GM23338 (cell line): Measurements from ENCODE around the gene TTC33. TPM values are rescaled to one million over a fixed set of nuclear protein-coding genes. Genes with fewer than 3 reads are reported as not detected.

Experiments
- ATAC-seq: fragments of 200-7000 bp; cut with Tn5 transposase; 3 replicates; pipeline ENCODE4 v1.9.1; 2020
- DNase-seq: peaks from one replicate; pipeline ENCODE4 v3.0.0-alpha.2; 2015; ENCODE audit warnings: low spot score
- H2AFZ ChIP-seq: fragments of 200-600 bp; sonication (generic); 2 replicates; pipeline ENCODE4 v1.8.0; 2016; ENCODE audit warnings: antibody characterized with exemption, mild to moderate bottlenecking, moderate library complexity
- H3F3A ChIP-seq: fragments of 200-600 bp; sonication (generic); replicated peaks from 2 replicates; pipeline ENCODE4 v1.8.0; 2017; ENCODE audit warnings: antibody characterized with exemption, mixed run types, low read depth
- H3K27ac ChIP-seq: fragments of 200-600 bp; sonication (generic); 2 replicates; pipeline ENCODE4 v1.6.1; 2016; ENCODE audit warnings: low read depth
- H3K27me3 ChIP-seq: fragments of 200-600 bp; sonication (generic); 2 replicates; pipeline ENCODE4 v1.8.0; 2016; ENCODE audit warnings: mild to moderate bottlenecking, mixed run types, moderate library complexity; ENCODE audit not compliant: insufficient read depth
- H3K36me3 ChIP-seq: fragments of 200-600 bp; sonication (generic); 2 replicates; pipeline ENCODE4 v1.8.0; 2016; ENCODE audit warnings: mild to moderate bottlenecking; ENCODE audit not compliant: insufficient read depth
- H3K4me1 ChIP-seq: fragments of 200-600 bp; sonication (generic); 2 replicates; pipeline ENCODE4 v1.8.0; 2016; ENCODE audit warnings: mild to moderate bottlenecking, moderate library complexity; ENCODE audit not compliant: insufficient read depth
- H3K4me2 ChIP-seq: fragments of 200-600 bp; sonication (generic); 2 replicates; pipeline ENCODE4 v1.7.1; 2017; ENCODE audit warnings: mixed run types
- H3K4me3 ChIP-seq: fragments of 200-600 bp; sonication (generic); 2 replicates; pipeline ENCODE4 v1.6.1; 2016; ENCODE audit warnings: mixed run types
- H3K79me2 ChIP-seq: fragments of 200-600 bp; sonication (generic); replicated peaks from 2 replicates; pipeline ENCODE4 v1.8.0; 2017; ENCODE audit warnings: mild to moderate bottlenecking; ENCODE audit not compliant: insufficient read depth
- H3K9me2 ChIP-seq: fragments of 200-600 bp; sonication (generic); 2 replicates; pipeline ENCODE4 v1.8.0; 2017; ENCODE audit not compliant: insufficient read depth
- H4K20me1 ChIP-seq: fragments of 200-600 bp; sonication (generic); replicated peaks from 2 replicates; pipeline ENCODE4 v1.8.0; 2017; ENCODE audit warnings: mild to moderate bottlenecking; ENCODE audit not compliant: insufficient read depth
- H3K27ac Mint-ChIP-seq: 2 replicates; pipeline ENCODE4 v1.8.0; 2020; ENCODE audit warnings: inconsistent platforms, mild to moderate bottlenecking, moderate library complexity, mixed read lengths
- H3K27me3 Mint-ChIP-seq: 3 replicates; pipeline ENCODE4 v1.8.0; 2022; ENCODE audit warnings: low read depth, mild to moderate bottlenecking, moderate library complexity, mixed read lengths, inconsistent platforms; ENCODE audit not compliant: insufficient read depth, poor library complexity
- H3K36me3 Mint-ChIP-seq: 3 replicates; pipeline ENCODE4 v1.8.0; 2021; ENCODE audit warnings: low read depth, mild to moderate bottlenecking, inconsistent platforms, moderate library complexity, mixed read lengths
- H3K4me1 Mint-ChIP-seq: 3 replicates; pipeline ENCODE4 v1.8.0; 2020; ENCODE audit warnings: mild to moderate bottlenecking, inconsistent platforms, mixed read lengths
- H3K4me3 Mint-ChIP-seq: 3 replicates; pipeline ENCODE4 v1.8.0; 2021; ENCODE audit warnings: moderate library complexity, mild to moderate bottlenecking, inconsistent platforms, mixed read lengths
- H3K9me3 Mint-ChIP-seq: 3 replicates; pipeline ENCODE4 v1.8.0; 2020; ENCODE audit warnings: moderate library complexity, mild to moderate bottlenecking, inconsistent platforms, mixed read lengths
- CREB1 ChIP-seq: fragments of 250-450 bp; sonication (Bioruptor Pico); IDR thresholded peaks from 2 replicates; pipeline ENCODE4 v1.5.0; 2020; ENCODE audit warnings: low read depth, mild to moderate bottlenecking, moderate library complexity
- EZH2 ChIP-seq: fragments of 200-600 bp; sonication (generic); IDR thresholded peaks from one replicate; pipeline ENCODE4 v1.8.0; 2017; ENCODE audit warnings: antibody characterized with exemption, mild to moderate bottlenecking, low read depth; ENCODE audit not compliant: unreplicated experiment
- EZH2phosphoT487 ChIP-seq: fragments of 200-600 bp; sonication (generic); IDR thresholded peaks from one replicate; pipeline ENCODE4 v1.8.1; 2018; ENCODE audit warnings: antibody characterized with exemption; ENCODE audit not compliant: unreplicated experiment
- JUNB ChIP-seq: IDR thresholded peaks from one replicate; pipeline ENCODE4 v1.6.1; 2016; ENCODE audit warnings: antibody characterized with exemption; ENCODE audit not compliant: unreplicated experiment
- NANOG ChIP-seq: IDR thresholded peaks from 2 replicates; pipeline ENCODE4 v1.6.1; 2016; ENCODE audit warnings: antibody characterized with exemption, borderline replicate concordance
- POLR2AphosphoS5 ChIP-seq: IDR thresholded peaks from 2 replicates; pipeline ENCODE4 v1.6.1; 2016; ENCODE audit warnings: antibody characterized with exemption, low read depth
- STAT1 ChIP-seq: IDR thresholded peaks from one replicate; pipeline ENCODE4 v1.6.1; 2016; ENCODE audit warnings: antibody characterized with exemption; ENCODE audit not compliant: unreplicated experiment
- ZNF114 ChIP-seq: fragments of 250-450 bp; sonication (Bioruptor Pico); IDR thresholded peaks from 2 replicates; pipeline ENCODE4 v1.5.0; 2020; ENCODE audit warnings: mild to moderate bottlenecking, moderate library complexity
- ZNF331 ChIP-seq: fragments of 250-450 bp; sonication (Bioruptor Pico); IDR thresholded peaks from 2 replicates; pipeline ENCODE4 v1.5.0; 2020; ENCODE audit warnings: low read depth, mild to moderate bottlenecking, moderate library complexity
- polyA plus RNA-seq: library from polyadenylated mRNA; unstranded; fragments of >200 nt; fragmentation: Nextera tagmentation; extraction: Ambion mirVana; gene quantifications from 2 replicates; pipeline ENCODE4 v1.2.1, GENCODE V29; 2016
- total RNA-seq: library from RNA; depleted of rRNA; stranded (reverse); fragments of >200 nt; shearing (Covaris generic); gene quantifications from 2 replicates; pipeline ENCODE4 v1.2.3, GENCODE V29; 2014
- TF ChIP-seq, protein P1 (sequence below): IDR thresholded peaks from 2 replicates; pipeline ENCODE4 v1.6.1; 2016; ENCODE audit warnings: antibody characterized with exemption
- TF ChIP-seq, protein P2 (sequence below), 2 experiments: fragments of 200-600 bp in 1 of 2; sonication (generic) in 1 of 2; conservative IDR thresholded peaks; 2 replicates each; pipeline versions ENCODE4 v1.5.1 to v1.6.1; 2016 to 2017; ENCODE audit warnings: antibody characterized with exemption in 2 of 2, low read depth in 2 of 2, mild to moderate bottlenecking in 2 of 2, moderate library complexity in 1 of 2
- TF ChIP-seq, protein P3 (sequence below): IDR thresholded peaks from one replicate; pipeline ENCODE4 v1.6.1; 2018; ENCODE audit warnings: antibody characterized with exemption; ENCODE audit not compliant: unreplicated experiment
- TF ChIP-seq, protein P4 (sequence below): fragments of 250-450 bp; sonication (Bioruptor Pico); IDR thresholded peaks from 2 replicates; pipeline ENCODE4 v1.5.0; 2020; ENCODE audit warnings: mild to moderate bottlenecking, moderate library complexity

TTC33 gene
- total and polyA plus RNA-seq, 2 experiments from 2014 or later, result 4.1 to 11.5 TPM

DNA sequence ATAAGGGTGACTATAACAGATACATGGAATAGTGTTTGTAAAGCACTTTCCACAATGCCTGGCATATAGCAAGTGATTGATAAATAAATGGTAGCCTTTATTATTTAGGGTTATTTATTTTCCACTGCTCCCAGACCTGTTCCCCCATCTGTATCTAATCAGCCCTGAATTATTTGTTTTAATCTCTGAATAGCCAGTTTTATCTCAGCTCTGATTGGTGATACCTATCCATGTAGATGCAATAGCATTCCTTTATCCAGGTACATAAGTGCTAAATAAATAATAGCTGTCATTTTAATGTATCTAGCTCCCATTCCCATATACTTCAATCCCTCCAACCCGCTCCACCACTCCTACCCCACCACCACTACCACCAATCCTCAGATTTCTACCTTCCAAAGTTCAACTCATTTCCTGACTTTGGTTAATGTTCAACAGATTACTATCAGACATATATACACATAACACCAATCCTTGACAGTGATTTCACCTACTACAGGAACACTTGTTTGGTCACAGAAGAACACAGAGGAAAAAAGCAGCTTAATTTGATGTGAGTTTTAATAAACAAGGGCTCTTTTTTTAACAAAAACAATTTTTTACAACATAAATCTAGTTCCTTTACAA lies 28.4 kb upstream of the TTC33 start:
- Mint-ChIP-seq H3K27ac (no peak overlapping the region), H3K27me3 (no peaks in the 10 kb centered on the region), H3K9me3 (peaks cover 7% of the 10 kb centered on the region; the same call in 2 of the 3 replicates), H3K4me1 (no peaks in the 10 kb centered on the region; the same call in 1 of the 3 replicates), H3K4me3 (no peak overlapping the region), H3K36me3 (peaks cover 21% of the 10 kb centered on the region)
- Histone ChIP-seq H3K4me1 (no peaks in the 10 kb centered on the region), H3K36me3 (no peaks in the 10 kb centered on the region; the same call in 1 of the 2 replicates), H3K4me2 (no peak overlapping the region), H3F3A (no peaks in the 10 kb centered on the region), H3K79me2 (peaks cover 100% of the 10 kb centered on the region), H3K27ac (no peak overlapping the region), H3K27me3 (no peaks in the 10 kb centered on the region), H4K20me1 (peaks cover 34% of the 10 kb centered on the region), H2AFZ (no peak overlapping the region), H3K9me2 (no peaks in the 10 kb centered on the region), H3K4me3 (no peak overlapping the region)
- no peak for TF ChIP-seq ZNF114 (CRISPR knock-in tag)
- TF ChIP-seq NANOG, result no peak
- TF ChIP-seq, protein P1, sequence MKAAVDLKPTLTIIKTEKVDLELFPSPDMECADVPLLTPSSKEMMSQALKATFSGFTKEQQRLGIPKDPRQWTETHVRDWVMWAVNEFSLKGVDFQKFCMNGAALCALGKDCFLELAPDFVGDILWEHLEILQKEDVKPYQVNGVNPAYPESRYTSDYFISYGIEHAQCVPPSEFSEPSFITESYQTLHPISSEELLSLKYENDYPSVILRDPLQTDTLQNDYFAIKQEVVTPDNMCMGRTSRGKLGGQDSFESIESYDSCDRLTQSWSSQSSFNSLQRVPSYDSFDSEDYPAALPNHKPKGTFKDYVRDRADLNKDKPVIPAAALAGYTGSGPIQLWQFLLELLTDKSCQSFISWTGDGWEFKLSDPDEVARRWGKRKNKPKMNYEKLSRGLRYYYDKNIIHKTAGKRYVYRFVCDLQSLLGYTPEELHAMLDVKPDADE, result no peak
- TF ChIP-seq EZH2, result no peak
- TF ChIP-seq JUNB, result no peak
- TF ChIP-seq ZNF331, result no peak
- TF ChIP-seq CREB1, result no peak
- TF ChIP-seq, protein P2, sequence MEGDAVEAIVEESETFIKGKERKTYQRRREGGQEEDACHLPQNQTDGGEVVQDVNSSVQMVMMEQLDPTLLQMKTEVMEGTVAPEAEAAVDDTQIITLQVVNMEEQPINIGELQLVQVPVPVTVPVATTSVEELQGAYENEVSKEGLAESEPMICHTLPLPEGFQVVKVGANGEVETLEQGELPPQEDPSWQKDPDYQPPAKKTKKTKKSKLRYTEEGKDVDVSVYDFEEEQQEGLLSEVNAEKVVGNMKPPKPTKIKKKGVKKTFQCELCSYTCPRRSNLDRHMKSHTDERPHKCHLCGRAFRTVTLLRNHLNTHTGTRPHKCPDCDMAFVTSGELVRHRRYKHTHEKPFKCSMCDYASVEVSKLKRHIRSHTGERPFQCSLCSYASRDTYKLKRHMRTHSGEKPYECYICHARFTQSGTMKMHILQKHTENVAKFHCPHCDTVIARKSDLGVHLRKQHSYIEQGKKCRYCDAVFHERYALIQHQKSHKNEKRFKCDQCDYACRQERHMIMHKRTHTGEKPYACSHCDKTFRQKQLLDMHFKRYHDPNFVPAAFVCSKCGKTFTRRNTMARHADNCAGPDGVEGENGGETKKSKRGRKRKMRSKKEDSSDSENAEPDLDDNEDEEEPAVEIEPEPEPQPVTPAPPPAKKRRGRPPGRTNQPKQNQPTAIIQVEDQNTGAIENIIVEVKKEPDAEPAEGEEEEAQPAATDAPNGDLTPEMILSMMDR (conservative IDR thresholded peaks at IDR 0.05; ENCODE audit: low read depth in 2 of 2), result no peak
- TF ChIP-seq STAT1, result no peak
- no peak for TF ChIP-seq POLR2AphosphoS5
- no peak for TF ChIP-seq EZH2phosphoT487
- TF ChIP-seq, protein P3, sequence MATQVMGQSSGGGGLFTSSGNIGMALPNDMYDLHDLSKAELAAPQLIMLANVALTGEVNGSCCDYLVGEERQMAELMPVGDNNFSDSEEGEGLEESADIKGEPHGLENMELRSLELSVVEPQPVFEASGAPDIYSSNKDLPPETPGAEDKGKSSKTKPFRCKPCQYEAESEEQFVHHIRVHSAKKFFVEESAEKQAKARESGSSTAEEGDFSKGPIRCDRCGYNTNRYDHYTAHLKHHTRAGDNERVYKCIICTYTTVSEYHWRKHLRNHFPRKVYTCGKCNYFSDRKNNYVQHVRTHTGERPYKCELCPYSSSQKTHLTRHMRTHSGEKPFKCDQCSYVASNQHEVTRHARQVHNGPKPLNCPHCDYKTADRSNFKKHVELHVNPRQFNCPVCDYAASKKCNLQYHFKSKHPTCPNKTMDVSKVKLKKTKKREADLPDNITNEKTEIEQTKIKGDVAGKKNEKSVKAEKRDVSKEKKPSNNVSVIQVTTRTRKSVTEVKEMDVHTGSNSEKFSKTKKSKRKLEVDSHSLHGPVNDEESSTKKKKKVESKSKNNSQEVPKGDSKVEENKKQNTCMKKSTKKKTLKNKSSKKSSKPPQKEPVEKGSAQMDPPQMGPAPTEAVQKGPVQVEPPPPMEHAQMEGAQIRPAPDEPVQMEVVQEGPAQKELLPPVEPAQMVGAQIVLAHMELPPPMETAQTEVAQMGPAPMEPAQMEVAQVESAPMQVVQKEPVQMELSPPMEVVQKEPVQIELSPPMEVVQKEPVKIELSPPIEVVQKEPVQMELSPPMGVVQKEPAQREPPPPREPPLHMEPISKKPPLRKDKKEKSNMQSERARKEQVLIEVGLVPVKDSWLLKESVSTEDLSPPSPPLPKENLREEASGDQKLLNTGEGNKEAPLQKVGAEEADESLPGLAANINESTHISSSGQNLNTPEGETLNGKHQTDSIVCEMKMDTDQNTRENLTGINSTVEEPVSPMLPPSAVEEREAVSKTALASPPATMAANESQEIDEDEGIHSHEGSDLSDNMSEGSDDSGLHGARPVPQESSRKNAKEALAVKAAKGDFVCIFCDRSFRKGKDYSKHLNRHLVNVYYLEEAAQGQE, result no peak
- TF ChIP-seq, protein P4, sequence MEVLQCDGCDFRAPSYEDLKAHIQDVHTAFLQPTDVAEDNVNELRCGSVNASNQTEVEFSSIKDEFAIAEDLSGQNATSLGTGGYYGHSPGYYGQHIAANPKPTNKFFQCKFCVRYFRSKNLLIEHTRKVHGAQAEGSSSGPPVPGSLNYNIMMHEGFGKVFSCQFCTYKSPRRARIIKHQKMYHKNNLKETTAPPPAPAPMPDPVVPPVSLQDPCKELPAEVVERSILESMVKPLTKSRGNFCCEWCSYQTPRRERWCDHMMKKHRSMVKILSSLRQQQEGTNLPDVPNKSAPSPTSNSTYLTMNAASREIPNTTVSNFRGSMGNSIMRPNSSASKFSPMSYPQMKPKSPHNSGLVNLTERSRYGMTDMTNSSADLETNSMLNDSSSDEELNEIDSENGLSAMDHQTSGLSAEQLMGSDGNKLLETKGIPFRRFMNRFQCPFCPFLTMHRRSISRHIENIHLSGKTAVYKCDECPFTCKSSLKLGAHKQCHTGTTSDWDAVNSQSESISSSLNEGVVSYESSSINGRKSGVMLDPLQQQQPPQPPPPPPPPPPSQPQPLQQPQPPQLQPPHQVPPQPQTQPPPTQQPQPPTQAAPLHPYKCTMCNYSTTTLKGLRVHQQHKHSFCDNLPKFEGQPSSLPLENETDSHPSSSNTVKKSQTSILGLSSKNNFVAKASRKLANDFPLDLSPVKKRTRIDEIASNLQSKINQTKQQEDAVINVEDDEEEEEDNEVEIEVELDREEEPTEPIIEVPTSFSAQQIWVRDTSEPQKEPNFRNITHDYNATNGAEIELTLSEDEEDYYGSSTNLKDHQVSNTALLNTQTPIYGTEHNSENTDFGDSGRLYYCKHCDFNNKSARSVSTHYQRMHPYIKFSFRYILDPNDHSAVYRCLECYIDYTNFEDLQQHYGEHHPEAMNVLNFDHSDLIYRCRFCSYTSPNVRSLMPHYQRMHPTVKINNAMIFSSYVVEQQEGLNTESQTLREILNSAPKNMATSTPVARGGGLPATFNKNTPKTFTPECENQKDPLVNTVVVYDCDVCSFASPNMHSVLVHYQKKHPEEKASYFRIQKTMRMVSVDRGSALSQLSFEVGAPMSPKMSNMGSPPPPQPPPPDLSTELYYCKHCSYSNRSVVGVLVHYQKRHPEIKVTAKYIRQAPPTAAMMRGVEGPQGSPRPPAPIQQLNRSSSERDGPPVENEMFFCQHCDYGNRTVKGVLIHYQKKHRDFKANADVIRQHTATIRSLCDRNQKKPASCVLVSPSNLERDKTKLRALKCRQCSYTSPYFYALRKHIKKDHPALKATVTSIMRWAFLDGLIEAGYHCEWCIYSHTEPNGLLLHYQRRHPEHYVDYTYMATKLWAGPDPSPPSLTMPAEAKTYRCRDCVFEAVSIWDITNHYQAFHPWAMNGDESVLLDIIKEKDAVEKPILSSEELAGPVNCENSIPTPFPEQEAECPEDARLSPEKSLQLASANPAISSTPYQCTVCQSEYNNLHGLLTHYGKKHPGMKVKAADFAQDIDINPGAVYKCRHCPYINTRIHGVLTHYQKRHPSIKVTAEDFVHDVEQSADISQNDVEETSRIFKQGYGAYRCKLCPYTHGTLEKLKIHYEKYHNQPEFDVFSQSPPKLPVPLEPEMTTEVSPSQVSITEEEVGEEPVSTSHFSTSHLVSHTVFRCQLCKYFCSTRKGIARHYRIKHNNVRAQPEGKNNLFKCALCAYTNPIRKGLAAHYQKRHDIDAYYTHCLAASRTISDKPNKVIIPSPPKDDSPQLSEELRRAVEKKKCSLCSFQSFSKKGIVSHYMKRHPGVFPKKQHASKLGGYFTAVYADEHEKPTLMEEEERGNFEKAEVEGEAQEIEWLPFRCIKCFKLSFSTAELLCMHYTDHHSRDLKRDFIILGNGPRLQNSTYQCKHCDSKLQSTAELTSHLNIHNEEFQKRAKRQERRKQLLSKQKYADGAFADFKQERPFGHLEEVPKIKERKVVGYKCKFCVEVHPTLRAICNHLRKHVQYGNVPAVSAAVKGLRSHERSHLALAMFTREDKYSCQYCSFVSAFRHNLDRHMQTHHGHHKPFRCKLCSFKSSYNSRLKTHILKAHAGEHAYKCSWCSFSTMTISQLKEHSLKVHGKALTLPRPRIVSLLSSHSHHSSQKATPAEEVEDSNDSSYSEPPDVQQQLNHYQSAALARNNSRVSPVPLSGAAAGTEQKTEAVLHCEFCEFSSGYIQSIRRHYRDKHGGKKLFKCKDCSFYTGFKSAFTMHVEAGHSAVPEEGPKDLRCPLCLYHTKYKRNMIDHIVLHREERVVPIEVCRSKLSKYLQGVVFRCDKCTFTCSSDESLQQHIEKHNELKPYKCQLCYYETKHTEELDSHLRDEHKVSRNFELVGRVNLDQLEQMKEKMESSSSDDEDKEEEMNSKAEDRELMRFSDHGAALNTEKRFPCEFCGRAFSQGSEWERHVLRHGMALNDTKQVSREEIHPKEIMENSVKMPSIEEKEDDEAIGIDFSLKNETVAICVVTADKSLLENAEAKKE (CRISPR knock-in tag), result no peak
- ATAC-seq (no peak), DNase-seq (no peak)
